Bladder microvascular endothelial cell (primary cell): ENCODE measurements around the gene ZNF331. TPM values are rescaled to one million over a fixed set of nuclear protein-coding genes. Genes with fewer than 3 reads are reported as not detected.

Experiments
- total RNA-seq: library from RNA; depleted of rRNA; stranded (reverse); fragments of >200 nt; gene quantifications from 2 replicates; pipeline ENCODE4 v1.2.3, GENCODE V29; 2014

ZNF331 gene
- total RNA-seq = 3.6 and 7.9 TPM in 2 replicates

GRCh38 chr19:53537521-53538377 is at the start of gene ZNF331:
TSS of gene ZNF331 (plus strand) at chr19:53538145. CDS start at chr19:53569377, 31,232 bp downstream.

Other genes starting within 250 kb of the ZNF331 start
- 6.0 and 10.5 TPM in 2 replicates for gene ZNF845, start 204.4 kb upstream of the ZNF331 start, total RNA-seq
- gene ZNF525, start 172.4 kb upstream of the ZNF331 start, total RNA-seq = 5.0 and 8.6 TPM in 2 replicates
- gene ZNF765, start 143.0 kb upstream of the ZNF331 start, total RNA-seq = 10.0 and 18.0 TPM in 2 replicates
- gene ZNF761, start 106.2 kb upstream of the ZNF331 start, total RNA-seq = 6.2 and 11.4 TPM in 2 replicates
- 3.1 and 4.6 TPM in 2 replicates for gene ZNF813, start 70.4 kb upstream of the ZNF331 start, total RNA-seq
- not detected in 2 replicates for gene DPRX, start 93.9 kb downstream of the ZNF331 start, total RNA-seq